A549 (cell line): ENCODE data around the gene SPTSSA.

ENCODE experiments used
- BHLHE40 ChIP-seq: IDR thresholded peaks from 2 replicates; pipeline ENCODE4 v1.6.1; 2012; ENCODE audit warnings: low read depth, low read length, inconsistent platforms
- CTCF ChIP-seq: fragments of >200 bp; sonication (Bioruptor Twin); formaldehyde crosslinking; IDR thresholded peaks from 3 replicates; pipeline ENCODE4 v1.5.1; 2016
- EP300 ChIP-seq, 2 experiments: fragments of >200 bp; sonication (Bioruptor Twin); formaldehyde crosslinking; IDR thresholded peaks; 2 replicates in 1 of 2; 3 replicates in 1 of 2; pipeline ENCODE4 v1.6.1; 2016 to 2017
- HDAC2 ChIP-seq: fragments of 200-600 bp; sonication (generic); IDR thresholded peaks from 2 replicates; pipeline ENCODE4 v1.6.1; 2016
- JUN ChIP-seq, 2 experiments: fragments of >200 bp; sonication (Bioruptor Twin); formaldehyde crosslinking; IDR thresholded peaks; 2 replicates in 1 of 2; 3 replicates in 1 of 2; pipeline ENCODE4 v1.6.1; 2016 to 2017
- MAFK ChIP-seq: fragments of 450-650 bp; IDR thresholded peaks from 2 replicates; pipeline ENCODE4 v1.6.1; 2014; ENCODE audit not compliant: partially characterized antibody
- MAX ChIP-seq: IDR thresholded peaks from 2 replicates; pipeline ENCODE4 v1.6.1; 2012
- POLR2A ChIP-seq: IDR thresholded peaks from 2 replicates; pipeline ENCODE4 v1.6.1; 2012; ENCODE audit warnings: mild to moderate bottlenecking, low read length
- REST ChIP-seq: fragments of 200-600 bp; sonication (generic); IDR thresholded peaks from 2 replicates; pipeline ENCODE4 v1.6.1; 2016; ENCODE audit warnings: antibody characterized with exemption, mild to moderate bottlenecking, moderate library complexity
- SMC3 ChIP-seq: fragments of >200 bp; sonication (Bioruptor Twin); formaldehyde crosslinking; IDR thresholded peaks from 3 replicates; pipeline ENCODE4 v1.6.1; 2018; ENCODE audit warnings: inconsistent platforms
- TFCP2L1 ChIP-seq: fragments of 250-450 bp; sonication (Bioruptor Pico); IDR thresholded peaks from 2 replicates; pipeline ENCODE4 v1.5.0; 2021; ENCODE audit warnings: mild to moderate bottlenecking
- USF2 ChIP-seq: fragments of 450-650 bp; IDR thresholded peaks from 2 replicates; pipeline ENCODE4 v1.6.1; 2014; ENCODE audit warnings: antibody characterized with exemption

- TF ChIP-seq CTCF (no peak), EP300 (IDR thresholded peaks at IDR 0.05) (no peak), REST (no peak), HDAC2 (no peak), JUN (IDR thresholded peaks at IDR 0.05) (no peak), MAX (no peak), SMC3 (no peak), BHLHE40 (no peak), POLR2A (no peak), USF2 (no peak), TFCP2L1 (CRISPR knock-in tag) (no peak), MAFK (peak; percentile 45)
These were observed 28.1 kb downstream of the SPTSSA start for GRCh38 chr14:34433957-34434356.
